Left lung (tissue), 10 donors: ENCODE data around the gene PRUNE2. TPM values are rescaled to one million over a fixed set of nuclear protein-coding genes. Genes with fewer than 3 reads are reported as not detected.
A peak's percentile ranks its signal among the peaks of the same experiment; 100 is the strongest.

ENCODE experiments used
- ATAC-seq: fragments of 200-7000 bp; cut with Tn5 transposase; one replicate; pipeline ENCODE4 v1.9.1; 2020; ENCODE audit warnings: moderate library complexity
- DNase-seq, 4 donors: peaks; one replicate each; pipeline ENCODE4 v3.0.0-alpha.2; 2013 to 2020
- H3K27ac ChIP-seq, 2 donors: fragments of 200-600 bp; sonication (generic) in 1 of 2; one replicate each; pipeline versions ENCODE4 v1.5.0 to v1.8.0; 2020 to 2021
- H3K27me3 ChIP-seq, 2 donors: fragments of 200-600 bp; sonication (generic) in 1 of 2; one replicate each; pipeline versions ENCODE4 v1.5.0 to v1.8.0; 2020 to 2021
- H3K36me3 ChIP-seq, 2 donors: fragments of 200-600 bp; sonication (generic) in 1 of 2; one replicate each; pipeline versions ENCODE4 v1.5.0 to v1.8.0; 2020 to 2021
- H3K4me1 ChIP-seq, 2 donors: fragments of 200-600 bp; one replicate each; pipeline ENCODE4 v1.8.0; 2021
- H3K4me3 ChIP-seq, 2 donors: fragments of 200-600 bp; sonication (generic) in 1 of 2; one replicate each; pipeline versions ENCODE4 v1.5.0 to v1.8.0; 2020 to 2021; ENCODE audit warnings: mild to moderate bottlenecking in 1 of 2
- H3K9me3 ChIP-seq, 2 donors: fragments of 200-600 bp; sonication (generic) in 1 of 2; one replicate each; pipeline versions ENCODE4 v1.5.0 to v1.8.0; 2020 to 2021
- intact Hi-C, 2 donors: fragments of 100-400 bp; cut with DNase I; formaldehyde crosslinking; loops; one replicate each; pipeline versions ENCODE4 v1.11.2 to v1.14.2; 2022
- polyA plus RNA-seq, 6 donors: library from polyadenylated mRNA; unstranded; fragments of 120-200 nt; gene quantifications; one replicate each; pipeline ENCODE4 v1.2.1, GENCODE V29; 2013; ENCODE audit not compliant: insufficient read length in 6 of 6
- total RNA-seq, 2 donors: library from RNA; stranded (reverse); fragmentation: NEBNext Ultra II Directional; extraction: Animal tissue kit (Norgen Biotek cat#: 25700); gene quantifications; one replicate each; pipeline ENCODE4 v1.2.1, GENCODE V29; 2021
- TF ChIP-seq, protein P1 (sequence below), 2 donors: fragments of 200-600 bp; sonication (generic) in 1 of 2; IDR thresholded peaks; one replicate each; pipeline versions ENCODE4 v1.5.0 to v1.8.0; 2021; ENCODE audit warnings: antibody characterized with exemption in 2 of 2
- donor health status: DM: no; HTN: yes; CAD: no.
- donor health status: DM: no; HTN: no; CAD: no.

PRUNE2 gene
- total and polyA plus RNA-seq, 8 donors: 2.0 to 17.7 (median 4.1) TPM

DNA sequence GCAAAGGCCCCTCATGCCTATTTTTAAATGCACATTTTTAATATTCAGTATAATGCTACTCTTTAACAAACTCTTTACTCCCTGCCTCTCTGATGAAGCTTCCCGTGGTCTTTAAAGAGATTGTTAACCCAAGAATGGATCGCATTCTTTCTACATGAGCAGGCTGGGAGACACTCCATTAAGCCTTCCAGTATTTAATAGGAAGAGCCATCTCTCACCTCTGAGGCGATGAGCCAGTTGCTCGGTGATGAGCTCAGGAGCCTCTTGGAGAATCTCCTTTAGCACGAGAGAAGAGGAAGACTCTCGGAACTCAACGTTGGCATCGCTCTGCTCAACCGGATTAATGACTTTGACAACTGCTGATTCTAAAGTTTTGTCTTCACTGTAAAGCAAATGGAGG lies 59.6 kb downstream of the PRUNE2 start:
- Histone ChIP-seq H3K27me3 (no peaks in the 10 kb centered on the region), H3K4me3 (no peak overlapping the region), H3K4me1 (no peaks in the 10 kb centered on the region), H3K27ac (no peak overlapping the region), H3K36me3 (no peaks in the 10 kb centered on the region), H3K9me3 (no peaks in the 10 kb centered on the region)
- TF ChIP-seq, protein P1, sequence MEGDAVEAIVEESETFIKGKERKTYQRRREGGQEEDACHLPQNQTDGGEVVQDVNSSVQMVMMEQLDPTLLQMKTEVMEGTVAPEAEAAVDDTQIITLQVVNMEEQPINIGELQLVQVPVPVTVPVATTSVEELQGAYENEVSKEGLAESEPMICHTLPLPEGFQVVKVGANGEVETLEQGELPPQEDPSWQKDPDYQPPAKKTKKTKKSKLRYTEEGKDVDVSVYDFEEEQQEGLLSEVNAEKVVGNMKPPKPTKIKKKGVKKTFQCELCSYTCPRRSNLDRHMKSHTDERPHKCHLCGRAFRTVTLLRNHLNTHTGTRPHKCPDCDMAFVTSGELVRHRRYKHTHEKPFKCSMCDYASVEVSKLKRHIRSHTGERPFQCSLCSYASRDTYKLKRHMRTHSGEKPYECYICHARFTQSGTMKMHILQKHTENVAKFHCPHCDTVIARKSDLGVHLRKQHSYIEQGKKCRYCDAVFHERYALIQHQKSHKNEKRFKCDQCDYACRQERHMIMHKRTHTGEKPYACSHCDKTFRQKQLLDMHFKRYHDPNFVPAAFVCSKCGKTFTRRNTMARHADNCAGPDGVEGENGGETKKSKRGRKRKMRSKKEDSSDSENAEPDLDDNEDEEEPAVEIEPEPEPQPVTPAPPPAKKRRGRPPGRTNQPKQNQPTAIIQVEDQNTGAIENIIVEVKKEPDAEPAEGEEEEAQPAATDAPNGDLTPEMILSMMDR (IDR thresholded peaks at IDR 0.05): no peak
- DNase-seq: no peak
- intact Hi-C loops: no loop called here
- no peak for ATAC-seq

DNA sequence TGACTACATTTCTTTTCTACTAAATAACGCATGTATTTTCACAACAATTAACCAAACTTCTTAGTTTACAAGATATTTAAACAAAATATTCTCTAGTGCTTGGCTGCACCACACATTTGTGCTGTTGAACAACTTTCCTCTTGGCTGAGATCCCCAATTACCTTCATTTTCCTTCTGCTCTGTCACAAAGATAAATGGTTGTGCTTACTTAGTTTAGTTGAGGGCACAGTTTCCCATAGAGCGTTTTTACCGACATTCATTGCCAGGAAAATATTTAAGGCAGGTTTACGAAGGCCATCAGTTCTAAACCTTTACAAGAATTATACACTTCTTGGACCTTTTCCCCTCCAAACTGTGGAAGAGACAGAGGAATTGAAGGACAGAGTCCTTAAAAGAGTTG lies 60.7 kb downstream of the PRUNE2 start:
- Histone ChIP-seq H3K4me1 (no peaks in the 10 kb centered on the region), H3K4me3 (no peak overlapping the region), H3K27ac (no peak overlapping the region), H3K36me3 (no peaks in the 10 kb centered on the region), H3K9me3 (no peaks in the 10 kb centered on the region), H3K27me3 (no peaks in the 10 kb centered on the region)
- DNase-seq (no peak), ATAC-seq (no peak)
- TF ChIP-seq, protein P1 (IDR thresholded peaks at IDR 0.05): no peak
- intact Hi-C loops: no loop called here

DNA sequence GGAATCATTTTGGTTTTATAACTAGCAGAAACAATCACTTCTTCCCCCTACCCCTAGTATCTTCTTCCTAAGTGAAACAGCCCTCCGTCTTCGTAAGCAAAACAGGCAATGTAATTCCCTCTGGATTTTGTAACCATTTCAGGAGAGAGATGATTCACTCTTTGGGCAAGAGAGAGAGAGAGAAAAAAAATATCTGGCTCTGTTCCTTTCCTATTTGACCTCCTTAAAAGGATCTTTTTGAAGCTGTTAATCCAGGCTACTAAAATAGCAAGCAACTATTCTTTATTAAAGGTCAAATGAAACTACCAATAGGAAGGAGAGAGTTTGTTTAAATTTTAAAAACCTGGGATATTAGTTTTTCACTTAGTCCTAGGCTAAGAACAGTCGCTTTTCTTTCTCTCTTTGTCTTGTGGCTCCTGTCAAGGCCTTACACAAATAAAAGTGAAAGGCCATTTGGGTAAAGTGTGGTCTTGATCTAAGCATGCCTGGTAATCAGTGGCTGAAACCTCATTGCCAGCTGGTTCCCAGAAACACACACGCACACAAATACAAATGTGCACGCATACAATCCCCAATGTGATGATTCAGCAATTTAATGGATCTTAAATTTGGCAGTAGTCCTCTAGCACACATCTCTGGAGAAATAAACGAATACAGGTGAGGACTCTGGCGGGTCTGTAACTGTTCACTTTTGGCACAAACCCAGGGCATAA lies 70.2 kb downstream of the PRUNE2 start:
- H3K9me3 ChIP-seq: no peaks in the 10 kb centered on the region
- intact Hi-C loops: no loop called here
- ATAC-seq: peak; percentile 60
- no peaks in the 10 kb centered on the region for H3K4me1 ChIP-seq
- no peaks in the 10 kb centered on the region for H3K36me3 ChIP-seq
- DNase-seq: no peak
- H3K27ac ChIP-seq: peak overlapping the region; percentile 48 to 74
- H3K27me3 ChIP-seq: no peaks in the 10 kb centered on the region
- TF ChIP-seq, protein P1 (IDR thresholded peaks at IDR 0.05): no peak
- H3K4me3 ChIP-seq: no peak overlapping the region

DNA sequence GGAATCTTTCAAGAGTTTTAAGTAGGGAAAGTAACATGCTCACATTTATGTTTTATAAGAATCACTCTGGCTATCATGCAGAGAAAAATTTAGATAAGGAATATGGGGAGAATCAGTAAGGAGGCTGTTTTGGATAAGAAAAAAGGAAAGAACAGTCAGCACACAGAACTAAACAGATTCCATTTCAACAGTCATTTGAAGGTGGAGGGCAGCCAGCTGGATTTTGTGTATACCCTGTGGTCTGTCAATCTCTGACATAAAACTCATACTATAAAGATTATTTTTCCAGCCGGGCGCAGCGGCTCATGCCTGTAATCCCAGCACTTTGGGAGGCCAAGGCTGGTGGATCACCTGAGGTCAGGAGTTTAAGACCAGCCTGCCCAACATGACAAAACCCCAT lies 77.5 kb downstream of the PRUNE2 start:
- Histone ChIP-seq H3K9me3 (no peaks in the 10 kb centered on the region), H3K36me3 (no peaks in the 10 kb centered on the region), H3K27ac (no peak overlapping the region), H3K4me3 (no peak overlapping the region), H3K27me3 (no peaks in the 10 kb centered on the region), H3K4me1 (no peaks in the 10 kb centered on the region)
- intact Hi-C loops: no loop called here
- TF ChIP-seq, protein P1 (IDR thresholded peaks at IDR 0.05): no peak
- no peak for DNase-seq
- ATAC-seq: no peak

DNA sequence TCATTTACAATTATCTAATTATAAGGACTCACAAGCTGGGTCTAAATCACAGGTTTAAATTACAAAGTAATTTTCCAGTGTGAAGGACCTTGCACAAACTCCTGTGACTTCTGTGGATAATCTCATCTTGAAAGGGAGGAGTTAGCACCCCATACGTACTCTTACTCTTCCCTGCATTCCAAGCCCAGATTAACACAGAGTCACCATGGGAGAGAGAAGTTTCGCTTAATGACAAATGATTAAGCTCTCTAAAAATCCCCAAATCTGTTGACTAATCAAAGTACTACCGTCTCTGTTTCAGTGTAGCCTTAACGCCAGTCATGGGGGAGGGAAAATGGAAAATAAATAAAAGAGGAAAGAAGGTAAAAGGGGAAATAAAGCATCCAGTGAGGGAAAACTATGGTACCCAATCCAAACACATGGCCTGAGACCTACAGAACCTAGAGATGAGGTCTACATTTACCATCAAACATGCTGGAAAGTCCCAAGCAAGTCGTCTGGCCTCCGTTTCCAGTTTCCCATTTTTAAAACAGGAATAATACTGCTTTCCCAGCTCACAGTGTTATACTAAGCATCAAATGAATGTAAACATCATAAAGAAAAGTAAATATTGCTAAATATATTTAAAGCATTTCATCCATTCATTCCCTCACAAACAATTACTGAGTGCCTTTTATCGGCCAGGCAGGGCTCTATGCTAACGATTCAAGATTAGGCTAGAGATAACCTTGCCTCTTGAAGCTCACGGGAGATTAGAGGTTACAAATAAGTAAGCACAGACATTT lies 78.4 kb downstream of the PRUNE2 start:
- Histone ChIP-seq H3K9me3 (no peaks in the 10 kb centered on the region), H3K4me1 (no peaks in the 10 kb centered on the region), H3K27me3 (no peaks in the 10 kb centered on the region), H3K27ac (no peak overlapping the region), H3K4me3 (no peak overlapping the region), H3K36me3 (no peaks in the 10 kb centered on the region)
- intact Hi-C loops: no loop called here
- ATAC-seq (no peak), DNase-seq (peak in 1 of 4 donors; percentile 2)
- TF ChIP-seq, protein P1 (IDR thresholded peaks at IDR 0.05): no peak
